Neural cell (in vitro differentiated cells): ENCODE measurements around the gene SLC38A9.

ENCODE experiments used
- EP300 ChIP-seq: fragments of 450-650 bp; conservative IDR thresholded peaks from 2 replicates; pipeline ENCODE4 v1.6.1; 2014; ENCODE audit warnings: antibody characterized with exemption, mild to moderate bottlenecking, moderate library complexity; ENCODE audit not compliant: poor library complexity, severe bottlenecking
- EZH2 ChIP-seq: fragments of 200-600, 300-800 bp; shearing (Covaris generic), sonication (generic); IDR thresholded peaks from 2 replicates; pipeline ENCODE4 v1.6.1; 2014; ENCODE audit warnings: antibody characterized with exemption, low read length, borderline replicate concordance, mild to moderate bottlenecking; ENCODE audit not compliant: insufficient read depth, poor library complexity, severe bottlenecking
- MXI1 ChIP-seq: fragments of 450-650 bp; conservative IDR thresholded peaks from 2 replicates; pipeline ENCODE4 v1.6.1; 2014; ENCODE audit warnings: antibody characterized with exemption, mild to moderate bottlenecking; ENCODE audit not compliant: poor library complexity, severe bottlenecking
- POLR2AphosphoS5 ChIP-seq: IDR thresholded peaks from 2 replicates; pipeline ENCODE4 v1.6.1; 2012
- RAD21 ChIP-seq: fragments of 450-650 bp; conservative IDR thresholded peaks from 2 replicates; pipeline ENCODE4 v1.6.1; 2014; ENCODE audit warnings: antibody characterized with exemption, mild to moderate bottlenecking, moderate library complexity
- SMC3 ChIP-seq: fragments of 450-650 bp; conservative IDR thresholded peaks from 2 replicates; pipeline ENCODE4 v1.6.1; 2014; ENCODE audit warnings: antibody characterized with exemption, mild to moderate bottlenecking, moderate library complexity; ENCODE audit not compliant: poor library complexity
- TAF1 ChIP-seq: IDR thresholded peaks from 2 replicates; pipeline ENCODE4 v1.6.1; 2012; ENCODE audit warnings: low read depth
- TF ChIP-seq, protein P1 (sequence below): fragments of 450-650 bp; IDR thresholded peaks from 2 replicates; pipeline ENCODE4 v1.5.1; 2014; ENCODE audit warnings: antibody characterized with exemption, mild to moderate bottlenecking, moderate library complexity; ENCODE audit not compliant: poor library complexity, severe bottlenecking
- TF ChIP-seq, protein P2 (sequence below): IDR thresholded peaks from 2 replicates; pipeline ENCODE4 v1.6.1; 2012; ENCODE audit warnings: borderline replicate concordance

DNA sequence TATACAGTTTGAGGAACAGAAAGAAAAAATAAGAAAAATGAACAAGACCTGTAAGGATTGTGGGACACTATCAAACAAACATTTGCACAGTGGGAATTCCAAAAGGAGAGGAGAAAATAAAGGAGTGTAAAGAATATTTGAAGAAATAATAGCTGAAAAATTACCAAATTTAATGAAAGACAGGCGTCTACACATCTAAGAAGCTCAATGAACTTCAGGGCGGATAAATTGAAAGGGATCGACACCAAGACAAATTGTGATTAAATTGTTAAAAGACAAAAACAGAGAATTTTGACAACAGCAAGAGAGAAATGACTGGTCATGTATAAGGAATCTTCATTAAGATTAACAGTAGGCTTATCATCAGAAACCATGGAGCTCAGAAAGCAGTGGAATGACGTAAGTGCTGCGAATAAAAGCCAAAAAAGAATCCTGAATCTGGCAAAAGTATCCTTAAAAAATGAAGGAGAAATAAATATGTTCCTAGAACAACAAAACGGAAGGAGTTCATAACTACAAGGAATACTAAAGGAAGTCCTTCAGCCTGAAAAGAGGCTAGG lies 3.5 kb upstream of the SLC38A9 start:
- TF ChIP-seq, protein P1, sequence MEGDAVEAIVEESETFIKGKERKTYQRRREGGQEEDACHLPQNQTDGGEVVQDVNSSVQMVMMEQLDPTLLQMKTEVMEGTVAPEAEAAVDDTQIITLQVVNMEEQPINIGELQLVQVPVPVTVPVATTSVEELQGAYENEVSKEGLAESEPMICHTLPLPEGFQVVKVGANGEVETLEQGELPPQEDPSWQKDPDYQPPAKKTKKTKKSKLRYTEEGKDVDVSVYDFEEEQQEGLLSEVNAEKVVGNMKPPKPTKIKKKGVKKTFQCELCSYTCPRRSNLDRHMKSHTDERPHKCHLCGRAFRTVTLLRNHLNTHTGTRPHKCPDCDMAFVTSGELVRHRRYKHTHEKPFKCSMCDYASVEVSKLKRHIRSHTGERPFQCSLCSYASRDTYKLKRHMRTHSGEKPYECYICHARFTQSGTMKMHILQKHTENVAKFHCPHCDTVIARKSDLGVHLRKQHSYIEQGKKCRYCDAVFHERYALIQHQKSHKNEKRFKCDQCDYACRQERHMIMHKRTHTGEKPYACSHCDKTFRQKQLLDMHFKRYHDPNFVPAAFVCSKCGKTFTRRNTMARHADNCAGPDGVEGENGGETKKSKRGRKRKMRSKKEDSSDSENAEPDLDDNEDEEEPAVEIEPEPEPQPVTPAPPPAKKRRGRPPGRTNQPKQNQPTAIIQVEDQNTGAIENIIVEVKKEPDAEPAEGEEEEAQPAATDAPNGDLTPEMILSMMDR: no peak
- TF ChIP-seq POLR2AphosphoS5 (no peak), EZH2 (no peak), EP300 (no peak), RAD21 (no peak), SMC3 (no peak), MXI1 (no peak), TAF1 (no peak)
- TF ChIP-seq, protein P2, sequence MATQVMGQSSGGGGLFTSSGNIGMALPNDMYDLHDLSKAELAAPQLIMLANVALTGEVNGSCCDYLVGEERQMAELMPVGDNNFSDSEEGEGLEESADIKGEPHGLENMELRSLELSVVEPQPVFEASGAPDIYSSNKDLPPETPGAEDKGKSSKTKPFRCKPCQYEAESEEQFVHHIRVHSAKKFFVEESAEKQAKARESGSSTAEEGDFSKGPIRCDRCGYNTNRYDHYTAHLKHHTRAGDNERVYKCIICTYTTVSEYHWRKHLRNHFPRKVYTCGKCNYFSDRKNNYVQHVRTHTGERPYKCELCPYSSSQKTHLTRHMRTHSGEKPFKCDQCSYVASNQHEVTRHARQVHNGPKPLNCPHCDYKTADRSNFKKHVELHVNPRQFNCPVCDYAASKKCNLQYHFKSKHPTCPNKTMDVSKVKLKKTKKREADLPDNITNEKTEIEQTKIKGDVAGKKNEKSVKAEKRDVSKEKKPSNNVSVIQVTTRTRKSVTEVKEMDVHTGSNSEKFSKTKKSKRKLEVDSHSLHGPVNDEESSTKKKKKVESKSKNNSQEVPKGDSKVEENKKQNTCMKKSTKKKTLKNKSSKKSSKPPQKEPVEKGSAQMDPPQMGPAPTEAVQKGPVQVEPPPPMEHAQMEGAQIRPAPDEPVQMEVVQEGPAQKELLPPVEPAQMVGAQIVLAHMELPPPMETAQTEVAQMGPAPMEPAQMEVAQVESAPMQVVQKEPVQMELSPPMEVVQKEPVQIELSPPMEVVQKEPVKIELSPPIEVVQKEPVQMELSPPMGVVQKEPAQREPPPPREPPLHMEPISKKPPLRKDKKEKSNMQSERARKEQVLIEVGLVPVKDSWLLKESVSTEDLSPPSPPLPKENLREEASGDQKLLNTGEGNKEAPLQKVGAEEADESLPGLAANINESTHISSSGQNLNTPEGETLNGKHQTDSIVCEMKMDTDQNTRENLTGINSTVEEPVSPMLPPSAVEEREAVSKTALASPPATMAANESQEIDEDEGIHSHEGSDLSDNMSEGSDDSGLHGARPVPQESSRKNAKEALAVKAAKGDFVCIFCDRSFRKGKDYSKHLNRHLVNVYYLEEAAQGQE: no peak
